ENCODE results near the gene SETBP1. TPM values are rescaled to one million over a fixed set of nuclear protein-coding genes. Genes with fewer than 3 reads are reported as not detected.

The SETBP1 gene
- total RNA-seq, 1 experiment from 2014 or later = 9.6 TPM

GRCh38 chr18:44937960-44938719 lies 257.5 kb downstream of the SETBP1 start (continued):
- TF ChIP-seq ZNF512 (CRISPR knock-in tag; IDR thresholded peaks at IDR 0.05; ENCODE audit: borderline replicate concordance) = no peak

- peak; percentile 27; the same call in 1 of the 2 replicates for ATAC-seq
- Mint-ChIP-seq H3K4me3 (no peak overlapping the region), H3K9me3 (peaks cover 6% of the 10 kb centered on the region), H3K27me3 (ENCODE audit: low read depth) (peaks cover 27% of the 10 kb centered on the region), H3K27ac (no peak overlapping the region), H3K36me3 (peaks cover 9% of the 10 kb centered on the region), H3K4me1 (peaks cover 27% of the 10 kb centered on the region)
- POLR2A ChIA-PET = no interaction called here
- no peak for TF ChIP-seq GTF2I (CRISPR knock-in tag; conservative IDR thresholded peaks at IDR 0.05)
- TF ChIP-seq STAT6 (CRISPR knock-in tag; conservative IDR thresholded peaks at IDR 0.05; ENCODE audit: low read depth) = no peak
- no peak for TF ChIP-seq PRDM15 (CRISPR knock-in tag; IDR thresholded peaks at IDR 0.05)
- TF ChIP-seq ATF2 (CRISPR knock-in tag; IDR thresholded peaks at IDR 0.05; ENCODE audit: borderline replicate concordance, low read depth) = no peak
- TF ChIP-seq ARID4B (CRISPR knock-in tag; IDR thresholded peaks at IDR 0.05; ENCODE audit: borderline replicate concordance) = no peak
- no peak for TF ChIP-seq USF1 (CRISPR knock-in tag; IDR thresholded peaks at IDR 0.05)
- no peak for TF ChIP-seq HMGA2 (CRISPR knock-in tag; IDR thresholded peaks at IDR 0.05)
- TF ChIP-seq E2F1 (CRISPR knock-in tag; IDR thresholded peaks at IDR 0.05) = no peak
- no peak for TF ChIP-seq FOXJ3 (CRISPR knock-in tag; IDR thresholded peaks at IDR 0.05; ENCODE audit: borderline replicate concordance)
- TF ChIP-seq ATF1 (CRISPR knock-in tag; IDR thresholded peaks at IDR 0.05) = no peak
- no peak for DNase-seq (ENCODE audit: low spot score)
- CTCF ChIA-PET = no interaction called here
Measured at GRCh38 chr18:44938720-44939665, 258.3 kb downstream of the SETBP1 start.
